HepG2 (cell line): ENCODE data around the gene RAB3GAP1. TPM values are rescaled to one million over a fixed set of nuclear protein-coding genes. Genes with fewer than 3 reads are reported as not detected.
A peak's percentile ranks its signal among the peaks of the same experiment; 100 is the strongest.

Experiments used
- BCL6 ChIP-seq: IDR thresholded peaks from 2 replicates; pipeline ENCODE4 v1.6.1; 2016; ENCODE audit warnings: missing genetic modification reagents, missing compliant biosample characterization
- BORCS8-MEF2B ChIP-seq: sonication (generic); formaldehyde crosslinking; IDR thresholded peaks from 2 replicates; pipeline ENCODE4 v1.8.0; 2022; ENCODE audit warnings: mild to moderate bottlenecking, missing genetic modification reagents
- BRD4 ChIP-seq: sonication (generic); formaldehyde crosslinking; IDR thresholded peaks from 2 replicates; pipeline ENCODE4 v1.4.0; 2020; ENCODE audit warnings: missing genetic modification reagents
- CBFB ChIP-seq: sonication (generic); formaldehyde crosslinking; IDR thresholded peaks from 2 replicates; pipeline ENCODE4 v1.4.0; 2020; ENCODE audit warnings: missing genetic modification reagents
- HMGA1 ChIP-seq: sonication (generic); formaldehyde crosslinking; conservative IDR thresholded peaks from 2 replicates; pipeline ENCODE4 v1.4.0; 2020; ENCODE audit warnings: missing genetic modification reagents
- KDM3A ChIP-seq: IDR thresholded peaks from 2 replicates; pipeline ENCODE4 v1.6.1; 2018; ENCODE audit warnings: low read depth, missing compliant biosample characterization
- MAZ ChIP-seq, 2 experiments: sonication (generic) in 1 of 2; formaldehyde crosslinking in 1 of 2; IDR thresholded peaks; 2 replicates each; pipeline versions ENCODE4 v1.5.0 to v1.6.1; 2012 to 2020; ENCODE audit warnings: low read depth in 2 of 2, mild to moderate bottlenecking in 2 of 2, borderline replicate concordance in 1 of 2, improper control_type of control experiment in 1 of 2, low read length in 1 of 2, missing genetic modification reagents in 1 of 2, moderate library complexity in 1 of 2
- MXI1 ChIP-seq: IDR thresholded peaks from 3 replicates; pipeline ENCODE4 v1.6.1; 2012; ENCODE audit warnings: low read depth, low read length, inconsistent platforms, borderline replicate concordance
- NAIF1 ChIP-seq: sonication (generic); formaldehyde crosslinking; IDR thresholded peaks from 2 replicates; pipeline ENCODE4 v1.5.0; 2020; ENCODE audit warnings: mild to moderate bottlenecking, missing genetic modification reagents, borderline replicate concordance
- PHF5A ChIP-seq: IDR thresholded peaks from one replicate; pipeline ENCODE4 v1.6.1; 2018; ENCODE audit warnings: low read depth, missing genetic modification reagents; ENCODE audit not compliant: unreplicated experiment
- RFX3 ChIP-seq: IDR thresholded peaks from 2 replicates; pipeline ENCODE4 v1.6.1; 2016; ENCODE audit warnings: missing biosample characterization, missing genetic modification reagents
- SIN3B ChIP-seq: fragments of 150-350 bp; IDR thresholded peaks from 2 replicates; pipeline ENCODE4 v1.6.1; 2014; ENCODE audit warnings: low read length
- ZBTB2 ChIP-seq: sonication (generic); formaldehyde crosslinking; IDR thresholded peaks from 2 replicates; pipeline ENCODE4 v1.8.0; 2022; ENCODE audit warnings: low read depth, missing genetic modification reagents
- ZNF432 ChIP-seq: sonication (generic); formaldehyde crosslinking; IDR thresholded peaks from 2 replicates; pipeline ENCODE4 v1.5.0; 2020; ENCODE audit warnings: missing genetic modification reagents, mild to moderate bottlenecking, borderline replicate concordance
- ZNF44 ChIP-seq: sonication (generic); formaldehyde crosslinking; IDR thresholded peaks from 2 replicates; pipeline ENCODE4 v1.5.1; 2020; ENCODE audit warnings: mild to moderate bottlenecking, missing genetic modification reagents
- ZNF468 ChIP-seq: sonication (generic); formaldehyde crosslinking; IDR thresholded peaks from 2 replicates; pipeline ENCODE4 v1.8.0; 2022; ENCODE audit warnings: mild to moderate bottlenecking, moderate library complexity, missing genetic modification reagents
- ZNF501 ChIP-seq: sonication (generic); formaldehyde crosslinking; IDR thresholded peaks from 2 replicates; pipeline ENCODE4 v1.5.1; 2020; ENCODE audit warnings: mild to moderate bottlenecking, moderate library complexity, missing genetic modification reagents
- ZNF564 ChIP-seq: sonication (generic); formaldehyde crosslinking; IDR thresholded peaks from 2 replicates; pipeline ENCODE4 v1.8.1; 2023; ENCODE audit warnings: mild to moderate bottlenecking, missing genetic modification reagents
- ZNF644 ChIP-seq: IDR thresholded peaks from 2 replicates; pipeline ENCODE4 v1.6.1; 2016; ENCODE audit warnings: low read depth
- ZNF691 ChIP-seq: sonication (generic); formaldehyde crosslinking; IDR thresholded peaks from 2 replicates; pipeline ENCODE4 v1.4.0; 2020; ENCODE audit warnings: missing genetic modification reagents, low read depth, mild to moderate bottlenecking, borderline replicate concordance
- ZNF883 ChIP-seq: sonication (generic); formaldehyde crosslinking; IDR thresholded peaks from 2 replicates; pipeline ENCODE4 v1.5.1; 2020; ENCODE audit warnings: mild to moderate bottlenecking, missing genetic modification reagents; ENCODE audit errors: not compliant biosample characterization
- polyA plus RNA-seq, 8 experiments: library from polyadenylated mRNA; depleted of rRNA in 3 of 8; stranded (reverse) in 7 of 8; unstranded in 1 of 8; fragments of >200 nt; fragmentation: Illumina TruSeq in 4 of 8; extraction: Trizol in 4 of 8; gene quantifications; 2 replicates each; pipeline versions ENCODE4 v1.2.1 to v1.2.3, GENCODE V29; 2011 to 2016; ENCODE audit warnings: low read depth in 4 of 8, missing spikeins in 1 of 8, mixed read lengths in 1 of 8; ENCODE audit not compliant: insufficient read depth in 1 of 8
- total RNA-seq, 5 experiments: library from RNA; depleted of rRNA; stranded (reverse); fragments of >200 nt; fragmentation: Illumina TruSeq; extraction: Trizol; gene quantifications; 2 replicates each; pipeline ENCODE4 v1.2.3, GENCODE V29; 2016; ENCODE audit warnings: low read depth in 1 of 5
- TF ChIP-seq, protein P1 (sequence below): sonication (generic); formaldehyde crosslinking; IDR thresholded peaks from 2 replicates; pipeline ENCODE4 v1.9.0; 2022; ENCODE audit warnings: missing genetic modification reagents, mild to moderate bottlenecking, borderline replicate concordance
- TF ChIP-seq, protein P2 (sequence below): sonication (generic); formaldehyde crosslinking; IDR thresholded peaks from 2 replicates; pipeline ENCODE4 v1.5.0; 2020; ENCODE audit warnings: missing genetic modification reagents
- TF ChIP-seq, protein P3 (sequence below): sonication (generic); formaldehyde crosslinking; IDR thresholded peaks from 2 replicates; pipeline ENCODE4 v1.4.0; 2020; ENCODE audit warnings: missing genetic modification reagents

The RAB3GAP1 gene
- total and polyA plus RNA-seq, 2 of the 13 experiments (the other 11 are each of a cell fraction or from before 2014, with no cell fraction given) = 15.2 to 48.8 TPM

DNA sequence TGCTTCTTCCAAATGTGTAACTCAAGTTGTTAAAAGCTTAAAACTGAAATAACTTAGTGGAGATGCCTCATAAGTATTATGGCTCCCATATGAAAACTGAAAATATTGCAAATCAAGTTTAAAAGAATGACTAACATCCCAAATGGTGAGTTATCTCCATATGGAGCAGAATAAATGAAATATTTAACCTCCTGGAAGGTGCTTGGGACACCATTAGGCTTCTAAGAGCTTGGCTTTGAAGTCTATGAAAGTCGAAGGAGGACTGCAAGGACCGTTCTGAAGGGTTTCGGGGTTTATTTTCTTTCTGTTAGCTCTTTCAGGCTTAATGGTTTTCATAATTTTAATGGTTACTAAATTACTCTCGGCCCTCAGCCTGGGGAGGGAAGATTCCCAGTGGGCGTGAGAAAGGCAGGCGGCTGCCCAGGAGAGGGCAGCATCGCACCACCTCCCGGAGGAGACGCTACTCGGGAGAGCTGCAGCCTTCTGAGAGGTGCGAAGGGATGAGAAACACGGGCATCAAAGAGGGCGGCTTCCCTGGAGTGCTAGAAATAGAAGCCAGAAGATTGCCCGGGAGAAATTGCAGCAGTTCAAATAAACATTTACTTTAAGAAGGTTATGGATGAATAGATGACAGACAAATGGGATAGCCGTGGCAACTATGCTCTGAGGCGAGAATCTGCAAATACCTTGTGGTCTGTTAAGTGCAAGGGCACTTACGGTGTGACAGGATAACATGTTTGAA lies 47.9 kb upstream of the RAB3GAP1 start (continued):
- TF ChIP-seq ZNF564 (CRISPR knock-in tag) (no peak), ZBTB2 (no peak), NAIF1 (CRISPR knock-in tag) (no peak), MAZ (IDR thresholded peaks at IDR 0.05; ENCODE audit: borderline replicate concordance, low read depth, low read length) (no peak), MAZ (CRISPR knock-in tag; IDR thresholded peaks at IDR 0.05; ENCODE audit: low read depth) (no peak), ZNF644 (CRISPR knock-in tag) (no peak), ZNF883 (CRISPR knock-in tag) (no peak), HMGA1 (CRISPR knock-in tag) (no peak), ZNF432 (CRISPR knock-in tag) (no peak), RFX3 (no peak), ZNF44 (CRISPR knock-in tag) (no peak), ZNF691 (CRISPR knock-in tag) (no peak), BCL6 (CRISPR knock-in tag) (0 out of 2 replicates have a peak, but pooled peaks have one; percentile 14), ZNF468 (CRISPR knock-in tag) (no peak), MXI1 (peak; percentile 32; the same call in 1 of the 3 replicates), BORCS8-MEF2B (CRISPR knock-in tag) (peak; percentile 70; the same call in 1 of the 2 replicates), CBFB (CRISPR knock-in tag) (no peak), KDM3A (peak; percentile 85; the same call in 1 of the 2 replicates), BRD4 (CRISPR knock-in tag) (no peak), SIN3B (no peak), PHF5A (CRISPR knock-in tag) (no peak), ZNF501 (CRISPR knock-in tag) (peak; percentile 92)
- TF ChIP-seq, protein P1, sequence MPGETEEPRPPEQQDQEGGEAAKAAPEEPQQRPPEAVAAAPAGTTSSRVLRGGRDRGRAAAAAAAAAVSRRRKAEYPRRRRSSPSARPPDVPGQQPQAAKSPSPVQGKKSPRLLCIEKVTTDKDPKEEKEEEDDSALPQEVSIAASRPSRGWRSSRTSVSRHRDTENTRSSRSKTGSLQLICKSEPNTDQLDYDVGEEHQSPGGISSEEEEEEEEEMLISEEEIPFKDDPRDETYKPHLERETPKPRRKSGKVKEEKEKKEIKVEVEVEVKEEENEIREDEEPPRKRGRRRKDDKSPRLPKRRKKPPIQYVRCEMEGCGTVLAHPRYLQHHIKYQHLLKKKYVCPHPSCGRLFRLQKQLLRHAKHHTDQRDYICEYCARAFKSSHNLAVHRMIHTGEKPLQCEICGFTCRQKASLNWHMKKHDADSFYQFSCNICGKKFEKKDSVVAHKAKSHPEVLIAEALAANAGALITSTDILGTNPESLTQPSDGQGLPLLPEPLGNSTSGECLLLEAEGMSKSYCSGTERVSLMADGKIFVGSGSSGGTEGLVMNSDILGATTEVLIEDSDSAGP (CRISPR knock-in tag) = no peak
- TF ChIP-seq, protein P2, sequence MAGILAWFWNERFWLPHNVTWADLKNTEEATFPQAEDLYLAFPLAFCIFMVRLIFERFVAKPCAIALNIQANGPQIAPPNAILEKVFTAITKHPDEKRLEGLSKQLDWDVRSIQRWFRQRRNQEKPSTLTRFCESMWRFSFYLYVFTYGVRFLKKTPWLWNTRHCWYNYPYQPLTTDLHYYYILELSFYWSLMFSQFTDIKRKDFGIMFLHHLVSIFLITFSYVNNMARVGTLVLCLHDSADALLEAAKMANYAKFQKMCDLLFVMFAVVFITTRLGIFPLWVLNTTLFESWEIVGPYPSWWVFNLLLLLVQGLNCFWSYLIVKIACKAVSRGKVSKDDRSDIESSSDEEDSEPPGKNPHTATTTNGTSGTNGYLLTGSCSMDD (CRISPR knock-in tag) = no peak
- TF ChIP-seq, protein P3, sequence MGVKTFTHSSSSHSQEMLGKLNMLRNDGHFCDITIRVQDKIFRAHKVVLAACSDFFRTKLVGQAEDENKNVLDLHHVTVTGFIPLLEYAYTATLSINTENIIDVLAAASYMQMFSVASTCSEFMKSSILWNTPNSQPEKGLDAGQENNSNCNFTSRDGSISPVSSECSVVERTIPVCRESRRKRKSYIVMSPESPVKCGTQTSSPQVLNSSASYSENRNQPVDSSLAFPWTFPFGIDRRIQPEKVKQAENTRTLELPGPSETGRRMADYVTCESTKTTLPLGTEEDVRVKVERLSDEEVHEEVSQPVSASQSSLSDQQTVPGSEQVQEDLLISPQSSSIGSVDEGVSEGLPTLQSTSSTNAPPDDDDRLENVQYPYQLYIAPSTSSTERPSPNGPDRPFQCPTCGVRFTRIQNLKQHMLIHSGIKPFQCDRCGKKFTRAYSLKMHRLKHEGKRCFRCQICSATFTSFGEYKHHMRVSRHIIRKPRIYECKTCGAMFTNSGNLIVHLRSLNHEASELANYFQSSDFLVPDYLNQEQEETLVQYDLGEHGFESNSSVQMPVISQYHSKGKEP (CRISPR knock-in tag) = no peak
